Tibial artery (tissue), 4 donors: Measurements from ENCODE around the gene WNT6.

Source experiments
- DNase-seq, 2 donors: peaks; one replicate each; pipeline ENCODE4 v3.0.0-alpha.2; 2019
- H3K27ac ChIP-seq, 2 donors: fragments of 200-600 bp; sonication (generic) in 1 of 2; 1 replicate in 1 of 2; 2 replicates in 1 of 2; pipeline ENCODE4 v1.5.1; 2018 to 2019; ENCODE audit warnings: mild to moderate bottlenecking in 1 of 2
- H3K27me3 ChIP-seq, 2 donors: fragments of 200-600 bp; sonication (generic) in 1 of 2; one replicate each; pipeline versions ENCODE4 v1.5.1 to v1.6.0; 2016 to 2019
- H3K36me3 ChIP-seq, 3 donors: fragments of 200-600 bp; sonication (generic) in 2 of 3; one replicate each; pipeline ENCODE4 v1.5.1; 2016 to 2019; ENCODE audit warnings: mild to moderate bottlenecking in 2 of 3
- H3K4me1 ChIP-seq, 4 donors: fragments of 200-600 bp; sonication (generic) in 2 of 4; 1 replicate in 3 of 4; 2 replicates in 1 of 4; pipeline ENCODE4 v1.5.1; 2016 to 2019
- H3K4me3 ChIP-seq, 2 donors: fragments of 200-600 bp; sonication (generic) in 1 of 2; 1 replicate in 1 of 2; 2 replicates in 1 of 2; pipeline ENCODE4 v1.5.1; 2018 to 2019; ENCODE audit warnings: mild to moderate bottlenecking in 2 of 2
- H3K9me3 ChIP-seq, 3 donors: fragments of 200-600 bp; sonication (generic) in 1 of 3; one replicate each; pipeline ENCODE4 v1.5.1; 2016 to 2019
- intact Hi-C: fragments of 100-400 bp; cut with DNase I; formaldehyde crosslinking; loops from one replicate; pipeline ENCODE4 v1.15.0; 2023; ENCODE audit warnings: low total_unique reads
- TF ChIP-seq, protein P1 (sequence below), 2 experiments: fragments of 200-600 bp in 1 of 2; fragments of 450-650 bp in 1 of 2; IDR thresholded peaks; one replicate each; pipeline ENCODE4 v1.5.1; 2017 to 2019; ENCODE audit warnings: antibody characterized with exemption in 2 of 2, mild to moderate bottlenecking in 1 of 2, moderate library complexity in 1 of 2

The WNT6 gene

DNA sequence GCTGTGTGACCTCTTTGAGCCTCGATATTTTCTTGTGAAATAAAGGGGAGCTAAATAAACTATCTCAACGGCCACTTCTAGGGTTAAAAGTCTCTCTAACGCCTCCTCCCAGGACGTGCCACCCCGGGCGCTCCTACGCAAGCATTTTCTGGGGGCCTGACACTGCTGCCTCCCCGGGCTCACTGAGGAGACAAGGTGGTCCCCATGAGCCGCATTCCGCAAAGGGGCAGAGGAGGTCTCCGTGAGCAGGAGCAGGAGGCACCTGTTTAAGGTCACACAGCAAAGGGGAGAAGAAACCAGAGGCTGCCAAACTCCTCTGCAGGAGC, 20.1 kb downstream of the WNT6 start:
- Histone ChIP-seq H3K27ac (no peak overlapping the region), H3K36me3 (no peaks in the 10 kb centered on the region), H3K9me3 (no peaks in the 10 kb centered on the region), H3K27me3 (peaks cover 7 to 92% of the 10 kb centered on the region in 2 donors), H3K4me1 (peaks cover 0 to 40% (median 22%) of the 10 kb centered on the region in 4 donors), H3K4me3 (no peak overlapping the region)
- intact Hi-C loops: no loop called here
- DNase-seq: no peak
- TF ChIP-seq, protein P1, sequence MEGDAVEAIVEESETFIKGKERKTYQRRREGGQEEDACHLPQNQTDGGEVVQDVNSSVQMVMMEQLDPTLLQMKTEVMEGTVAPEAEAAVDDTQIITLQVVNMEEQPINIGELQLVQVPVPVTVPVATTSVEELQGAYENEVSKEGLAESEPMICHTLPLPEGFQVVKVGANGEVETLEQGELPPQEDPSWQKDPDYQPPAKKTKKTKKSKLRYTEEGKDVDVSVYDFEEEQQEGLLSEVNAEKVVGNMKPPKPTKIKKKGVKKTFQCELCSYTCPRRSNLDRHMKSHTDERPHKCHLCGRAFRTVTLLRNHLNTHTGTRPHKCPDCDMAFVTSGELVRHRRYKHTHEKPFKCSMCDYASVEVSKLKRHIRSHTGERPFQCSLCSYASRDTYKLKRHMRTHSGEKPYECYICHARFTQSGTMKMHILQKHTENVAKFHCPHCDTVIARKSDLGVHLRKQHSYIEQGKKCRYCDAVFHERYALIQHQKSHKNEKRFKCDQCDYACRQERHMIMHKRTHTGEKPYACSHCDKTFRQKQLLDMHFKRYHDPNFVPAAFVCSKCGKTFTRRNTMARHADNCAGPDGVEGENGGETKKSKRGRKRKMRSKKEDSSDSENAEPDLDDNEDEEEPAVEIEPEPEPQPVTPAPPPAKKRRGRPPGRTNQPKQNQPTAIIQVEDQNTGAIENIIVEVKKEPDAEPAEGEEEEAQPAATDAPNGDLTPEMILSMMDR (IDR thresholded peaks at IDR 0.05): no peak

DNA sequence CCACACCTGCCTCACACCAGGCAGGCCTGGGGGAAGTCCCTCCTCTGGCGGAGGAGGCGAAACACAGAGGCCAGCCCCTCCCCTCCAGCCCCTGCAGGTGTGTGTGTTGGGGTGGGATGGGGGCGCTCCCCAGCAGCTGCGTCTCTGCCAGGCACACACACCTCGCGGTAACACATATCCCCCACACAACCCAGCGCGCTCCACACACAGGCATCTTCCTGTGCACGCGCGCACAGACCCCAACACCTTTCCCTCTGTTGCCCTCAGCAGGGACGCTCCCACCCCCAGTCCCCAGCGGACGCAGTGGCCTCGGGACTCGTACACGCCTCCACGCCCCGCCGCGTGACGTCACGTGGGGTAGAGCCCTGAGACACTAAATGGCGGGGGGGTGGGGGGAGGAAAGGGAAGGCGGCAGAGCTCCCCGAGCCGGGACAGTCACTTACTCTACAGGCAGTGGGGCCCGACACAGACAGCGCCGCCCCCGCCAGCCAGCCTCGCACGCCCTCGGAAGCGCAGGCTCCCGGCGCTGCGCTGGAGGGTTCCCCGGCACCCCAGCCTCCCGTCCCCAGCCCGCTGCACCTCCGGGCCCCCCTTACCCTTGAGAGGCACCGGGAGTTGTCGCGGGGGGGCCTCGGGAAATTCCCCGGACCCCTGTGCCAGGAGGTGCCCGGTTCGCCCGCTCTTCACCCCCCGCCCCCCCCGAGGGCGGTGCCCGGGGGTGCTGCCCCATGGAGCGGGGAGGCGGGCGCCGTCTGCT, 20.7 kb downstream of the WNT6 start, which contains the start of gene WNT10A:
Gene WNT10A, plus strand, starts transcription at position 751 of the 757 bp plus-strand sequence. CDS start 144 bp downstream, outside the sequence.
- Histone ChIP-seq H3K36me3 (no peaks in the 10 kb centered on the region), H3K9me3 (no peaks in the 10 kb centered on the region), H3K4me1 (peaks cover 0 to 40% (median 22%) of the 10 kb centered on the region in 4 donors), H3K4me3 (peak within 1 kb of the TSS in 1 of 2 donors; percentile 2), H3K27ac (no peak within 1 kb of the TSS), H3K27me3 (peaks cover 7 to 93% of the 10 kb centered on the region in 2 donors)
- no peak for DNase-seq
- intact Hi-C loops: no loop called here
- TF ChIP-seq, protein P1 (IDR thresholded peaks at IDR 0.05): no peak

DNA sequence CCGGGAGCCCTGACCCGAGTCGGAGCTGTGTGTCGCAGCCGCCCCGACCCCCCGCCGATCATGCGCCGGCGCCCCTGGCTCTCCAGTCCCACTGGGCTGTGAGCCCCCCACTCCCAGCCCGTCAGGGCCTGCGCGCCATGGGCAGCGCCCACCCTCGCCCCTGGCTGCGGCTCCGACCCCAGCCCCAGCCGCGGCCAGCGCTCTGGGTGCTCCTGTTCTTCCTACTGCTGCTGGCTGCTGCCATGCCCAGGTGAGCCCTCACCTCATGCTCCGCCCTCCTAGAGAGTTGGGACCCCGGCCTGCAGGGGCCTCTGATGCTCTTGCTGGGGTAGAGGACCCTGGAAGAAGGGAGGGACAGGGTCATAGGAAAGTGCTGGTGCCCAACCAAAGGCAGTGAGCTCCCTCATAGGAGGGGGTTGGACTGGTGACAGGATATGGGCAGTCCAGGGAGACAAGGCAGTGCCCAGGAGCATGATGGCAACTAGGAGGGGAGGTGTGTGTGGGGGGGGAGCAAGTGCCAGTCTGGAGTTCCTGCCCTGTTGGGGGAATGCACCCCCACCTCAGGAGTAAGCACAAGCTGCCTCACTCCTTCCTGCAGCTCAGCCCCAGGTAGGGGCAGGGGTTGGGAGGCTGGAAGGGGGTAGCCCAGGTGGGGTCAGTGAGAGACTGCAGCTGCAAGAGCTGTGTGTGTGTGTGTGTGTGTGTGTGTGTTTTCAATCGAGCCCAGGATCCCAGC, 21.4 kb downstream of the WNT6 start:
- Histone ChIP-seq H3K36me3 (no peaks in the 10 kb centered on the region), H3K27me3 (peaks cover 7 to 87% of the 10 kb centered on the region in 2 donors), H3K9me3 (no peaks in the 10 kb centered on the region), H3K4me1 (peaks cover 0 to 40% (median 22%) of the 10 kb centered on the region in 4 donors), H3K27ac (no peak overlapping the region), H3K4me3 (no peak overlapping the region)
- no peak for DNase-seq
- TF ChIP-seq, protein P1 (IDR thresholded peaks at IDR 0.05): no peak
- intact Hi-C loops: no loop called here

DNA sequence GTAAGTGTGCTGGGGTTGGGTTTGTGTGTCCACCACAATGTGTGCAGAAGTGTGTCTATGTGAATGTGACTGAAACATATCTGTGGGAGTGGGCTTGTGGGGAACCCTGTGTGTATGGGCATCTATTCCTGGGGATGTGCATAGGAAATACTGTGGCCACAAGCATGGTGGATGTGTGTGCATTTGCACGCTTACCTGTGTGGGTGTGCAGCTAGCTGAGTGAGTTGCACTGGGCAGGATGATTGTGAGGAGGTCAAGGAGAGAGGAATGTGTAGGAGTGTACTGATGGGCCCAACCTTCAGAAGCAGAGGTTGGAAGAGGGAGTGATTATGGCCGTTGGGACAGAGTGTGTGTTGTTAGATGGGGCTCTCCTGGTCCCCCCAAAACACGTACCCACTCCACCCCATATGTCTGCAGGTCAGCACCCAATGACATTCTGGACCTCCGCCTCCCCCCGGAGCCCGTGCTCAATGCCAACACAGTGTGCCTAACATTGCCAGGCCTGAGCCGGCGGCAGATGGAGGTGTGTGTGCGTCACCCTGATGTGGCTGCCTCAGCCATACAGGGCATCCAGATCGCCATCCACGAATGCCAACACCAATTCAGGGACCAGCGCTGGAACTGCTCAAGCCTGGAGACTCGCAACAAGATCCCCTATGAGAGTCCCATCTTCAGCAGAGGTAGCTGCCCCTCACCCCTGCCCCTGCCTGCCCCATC, 22.3 kb downstream of the WNT6 start:
- no peak for DNase-seq

DNA sequence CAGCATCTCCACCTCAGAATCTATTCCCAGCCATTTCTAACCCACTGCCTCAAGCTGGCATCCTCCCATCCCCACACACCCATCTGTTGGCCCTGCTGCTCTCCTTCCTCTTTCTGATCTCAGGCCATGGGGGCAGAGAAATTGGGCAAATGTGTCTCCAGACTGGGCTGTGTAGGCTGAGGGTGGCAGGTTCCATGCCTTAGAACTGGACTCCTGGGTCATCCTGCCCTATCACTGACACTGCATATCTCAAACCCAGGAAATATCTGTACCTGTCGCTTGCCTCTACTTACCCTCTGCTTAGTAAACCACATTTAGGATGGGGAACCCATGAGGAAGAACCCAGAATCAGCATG, 22.8 kb downstream of the WNT6 start:
- Histone ChIP-seq H3K9me3 (no peaks in the 10 kb centered on the region), H3K4me3 (no peak overlapping the region), H3K4me1 (peaks cover 0 to 40% (median 22%) of the 10 kb centered on the region in 4 donors), H3K27ac (no peak overlapping the region), H3K27me3 (peaks cover 7 to 77% of the 10 kb centered on the region in 2 donors), H3K36me3 (no peaks in the 10 kb centered on the region)
- intact Hi-C loops: no loop called here
- no peak for DNase-seq
- TF ChIP-seq, protein P1 (IDR thresholded peaks at IDR 0.05): no peak

More for the DNA sequence above, 22.3 kb downstream of the WNT6 start:
- Histone ChIP-seq H3K9me3 (no peaks in the 10 kb centered on the region), H3K4me1 (peaks cover 0 to 40% (median 22%) of the 10 kb centered on the region in 4 donors), H3K27me3 (peaks cover 7 to 82% of the 10 kb centered on the region in 2 donors), H3K4me3 (no peak overlapping the region), H3K36me3 (no peaks in the 10 kb centered on the region), H3K27ac (no peak overlapping the region)
- TF ChIP-seq, protein P1 (IDR thresholded peaks at IDR 0.05): no peak
- intact Hi-C loops: no loop called here
